ENCODE measurements around the gene CACNA1C. TPM values are rescaled to one million over a fixed set of nuclear protein-coding genes. Genes with fewer than 3 reads are reported as not detected.

Gene CACNA1C
- total RNA-seq, 1 donor from 2014 or later: 7.3 TPM

DNA sequence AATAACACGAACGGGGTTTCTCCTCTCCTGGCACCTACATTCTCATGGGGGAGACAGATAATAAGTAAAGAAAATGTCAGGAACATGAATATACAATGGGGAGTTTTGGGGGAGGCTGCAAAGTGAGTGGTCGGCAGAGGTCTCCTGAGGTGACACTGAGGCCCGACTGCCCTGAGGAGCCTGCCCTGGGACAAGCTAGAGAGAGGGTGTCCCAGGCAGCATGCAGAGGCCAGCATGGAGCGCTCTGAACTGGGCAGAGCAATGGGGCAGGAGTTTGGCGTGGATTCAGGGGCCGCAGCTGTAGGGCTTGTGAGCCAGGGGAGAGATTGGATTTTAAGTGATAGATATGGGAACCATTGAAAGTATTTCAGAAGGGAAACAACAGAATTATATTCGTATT, 320.5 kb downstream of the CACNA1C start:
- no peak overlapping the region for H3K27ac ChIP-seq (ENCODE audit: low read depth, low read length)
- peaks cover 0 to 10% (median 0%) of the 10 kb centered on the region in 3 donors for H3K27me3 ChIP-seq (ENCODE audit: control insufficient read depth in 3 of 3, insufficient read depth in 3 of 3, low read length in 3 of 3)
- H3K36me3 ChIP-seq (ENCODE audit: control insufficient read depth in 3 of 3, insufficient read depth in 3 of 3, low read length in 3 of 3): no peaks in the 10 kb centered on the region
- H3K4me3 ChIP-seq (ENCODE audit: low read length in 3 of 3): no peak overlapping the region
- no peak overlapping the region for H3K9ac ChIP-seq (ENCODE audit: low read depth in 1 of 3, low read length in 3 of 3)
- peaks cover 4 to 8% (median 5%) of the 10 kb centered on the region in 3 donors for H3K4me1 ChIP-seq (ENCODE audit: control insufficient read depth in 3 of 3, insufficient read depth in 3 of 3, low read length in 3 of 3)
- H3K9me3 ChIP-seq (ENCODE audit: control insufficient read depth in 3 of 3, low read length in 3 of 3): no peaks in the 10 kb centered on the region

- H3K4me1 ChIP-seq (ENCODE audit: control insufficient read depth in 3 of 3, insufficient read depth in 3 of 3, low read length in 3 of 3): peaks cover 4 to 8% (median 5%) of the 10 kb centered on the region in 3 donors
- H3K36me3 ChIP-seq (ENCODE audit: control insufficient read depth in 3 of 3, insufficient read depth in 3 of 3, low read length in 3 of 3): no peaks in the 10 kb centered on the region
- no peak overlapping the region for H3K4me3 ChIP-seq (ENCODE audit: low read length in 3 of 3)
- H3K9me3 ChIP-seq (ENCODE audit: control insufficient read depth in 3 of 3, low read length in 3 of 3): no peaks in the 10 kb centered on the region
- no peak overlapping the region for H3K9ac ChIP-seq (ENCODE audit: low read depth in 1 of 3, low read length in 3 of 3)
- H3K27ac ChIP-seq (ENCODE audit: low read depth, low read length): no peak overlapping the region
- H3K27me3 ChIP-seq (ENCODE audit: control insufficient read depth in 3 of 3, insufficient read depth in 3 of 3, low read length in 3 of 3): peaks cover 0 to 11% (median 0%) of the 10 kb centered on the region in 3 donors
Measured at GRCh38 chr12:2374092-2374906, 321.5 kb downstream of the CACNA1C start.

DNA sequence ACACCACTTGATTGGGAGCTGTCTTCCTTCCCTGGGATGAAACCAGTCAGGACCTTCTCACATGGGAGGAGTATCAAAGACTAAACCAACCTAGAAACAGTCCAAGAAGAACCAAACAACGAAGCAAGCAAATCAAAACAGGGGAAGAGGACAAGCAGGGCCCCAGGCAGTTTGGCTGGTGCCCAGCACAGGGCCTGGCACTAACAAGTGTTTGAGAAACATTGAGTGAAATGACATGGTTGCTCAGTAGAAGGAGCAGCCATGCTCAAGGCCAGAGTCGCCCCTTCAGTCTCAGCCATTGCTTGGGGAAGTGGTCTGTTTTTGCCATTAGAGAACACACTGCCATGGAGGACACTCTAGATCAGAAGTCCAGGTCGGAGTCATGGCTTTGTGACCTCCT, 323.1 kb downstream of the CACNA1C start:
- Histone ChIP-seq H3K27ac (ENCODE audit: low read depth, low read length) (no peak overlapping the region), H3K27me3 (ENCODE audit: control insufficient read depth in 3 of 3, insufficient read depth in 3 of 3, low read length in 3 of 3) (peaks cover 0 to 11% (median 0%) of the 10 kb centered on the region in 3 donors), H3K4me3 (ENCODE audit: low read length in 3 of 3) (no peak overlapping the region), H3K9me3 (ENCODE audit: control insufficient read depth in 3 of 3, low read length in 3 of 3) (no peaks in the 10 kb centered on the region), H3K9ac (ENCODE audit: low read depth in 1 of 3, low read length in 3 of 3) (no peak overlapping the region), H3K4me1 (ENCODE audit: control insufficient read depth in 3 of 3, insufficient read depth in 3 of 3, low read length in 3 of 3) (peaks cover 4 to 16% (median 14%) of the 10 kb centered on the region in 3 donors), H3K36me3 (ENCODE audit: control insufficient read depth in 3 of 3, insufficient read depth in 3 of 3, low read length in 3 of 3) (no peaks in the 10 kb centered on the region)

DNA sequence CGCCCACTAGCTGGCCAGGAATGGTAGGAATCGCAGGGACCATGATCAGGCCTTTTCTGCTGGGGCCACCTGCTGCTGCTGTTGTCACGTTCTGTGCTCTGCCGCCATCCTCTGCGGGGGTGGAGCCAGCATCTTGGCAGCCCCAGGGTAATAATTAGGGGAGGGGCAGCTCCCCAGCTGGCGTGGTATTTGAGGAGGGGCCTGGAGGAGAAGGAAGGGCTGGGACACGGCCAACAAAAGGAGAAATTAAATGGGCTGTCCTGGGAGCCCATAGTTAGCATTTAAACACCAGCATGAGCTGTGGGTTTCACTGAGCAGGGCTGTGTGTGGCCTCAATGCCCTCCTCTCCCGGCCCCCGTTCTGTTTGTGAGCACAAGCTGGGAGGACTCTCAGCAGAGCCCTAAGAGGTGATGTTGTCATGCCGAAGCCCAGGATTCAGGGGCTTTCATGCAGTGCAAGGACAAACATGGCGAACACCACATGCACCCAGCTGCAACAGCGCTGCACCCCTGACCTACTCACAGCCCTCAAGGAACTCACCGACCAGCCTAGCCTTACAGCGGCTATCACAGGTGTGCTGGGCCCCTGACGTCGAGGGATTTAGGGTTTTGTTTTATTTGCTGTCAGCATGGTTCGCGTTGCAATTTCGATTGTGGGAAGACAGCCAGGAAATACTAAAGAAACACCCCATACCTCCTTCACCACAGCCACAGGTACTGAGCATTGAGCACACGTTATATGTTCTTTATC, 324.3 kb downstream of the CACNA1C start:
- no peak overlapping the region for H3K27ac ChIP-seq (ENCODE audit: low read depth, low read length)
- peaks cover 4 to 16% (median 16%) of the 10 kb centered on the region in 3 donors for H3K4me1 ChIP-seq (ENCODE audit: control insufficient read depth in 3 of 3, insufficient read depth in 3 of 3, low read length in 3 of 3)
- peaks cover 0 to 11% (median 0%) of the 10 kb centered on the region in 3 donors for H3K27me3 ChIP-seq (ENCODE audit: control insufficient read depth in 3 of 3, insufficient read depth in 3 of 3, low read length in 3 of 3)
- H3K36me3 ChIP-seq (ENCODE audit: control insufficient read depth in 3 of 3, insufficient read depth in 3 of 3, low read length in 3 of 3): no peaks in the 10 kb centered on the region
- H3K9ac ChIP-seq (ENCODE audit: low read depth in 1 of 3, low read length in 3 of 3): no peak overlapping the region
- no peak overlapping the region for H3K4me3 ChIP-seq (ENCODE audit: low read length in 3 of 3)
- no peaks in the 10 kb centered on the region for H3K9me3 ChIP-seq (ENCODE audit: control insufficient read depth in 3 of 3, low read length in 3 of 3)

GRCh38 chr12:2378835-2379330, 326.1 kb downstream of the CACNA1C start:
- no peak overlapping the region for H3K27ac ChIP-seq (ENCODE audit: low read depth, low read length)
- H3K36me3 ChIP-seq (ENCODE audit: control insufficient read depth in 3 of 3, insufficient read depth in 3 of 3, low read length in 3 of 3): no peaks in the 10 kb centered on the region
- H3K4me1 ChIP-seq (ENCODE audit: control insufficient read depth in 3 of 3, insufficient read depth in 3 of 3, low read length in 3 of 3): peaks cover 7 to 18% (median 17%) of the 10 kb centered on the region in 3 donors
- no peaks in the 10 kb centered on the region for H3K9me3 ChIP-seq (ENCODE audit: control insufficient read depth in 3 of 3, low read length in 3 of 3)
- H3K9ac ChIP-seq (ENCODE audit: low read depth in 1 of 3, low read length in 3 of 3): no peak overlapping the region
- H3K4me3 ChIP-seq (ENCODE audit: low read length in 3 of 3): no peak overlapping the region
- H3K27me3 ChIP-seq (ENCODE audit: control insufficient read depth in 3 of 3, insufficient read depth in 3 of 3, low read length in 3 of 3): peaks cover 0 to 11% (median 0%) of the 10 kb centered on the region in 3 donors

GRCh38 chr12:2380946-2381345, 328.2 kb downstream of the CACNA1C start:
- no peaks in the 10 kb centered on the region for H3K36me3 ChIP-seq (ENCODE audit: control insufficient read depth in 3 of 3, insufficient read depth in 3 of 3, low read length in 3 of 3)
- no peak overlapping the region for H3K9ac ChIP-seq (ENCODE audit: low read depth in 1 of 3, low read length in 3 of 3)
- no peak overlapping the region for H3K4me3 ChIP-seq (ENCODE audit: low read length in 3 of 3)
- peaks cover 10 to 23% (median 20%) of the 10 kb centered on the region in 3 donors for H3K4me1 ChIP-seq (ENCODE audit: control insufficient read depth in 3 of 3, insufficient read depth in 3 of 3, low read length in 3 of 3)
- no peaks in the 10 kb centered on the region for H3K9me3 ChIP-seq (ENCODE audit: control insufficient read depth in 3 of 3, low read length in 3 of 3)
- H3K27ac ChIP-seq (ENCODE audit: low read depth, low read length): no peak overlapping the region
- peaks cover 0 to 6% (median 2%) of the 10 kb centered on the region in 3 donors for H3K27me3 ChIP-seq (ENCODE audit: control insufficient read depth in 3 of 3, insufficient read depth in 3 of 3, low read length in 3 of 3)

DNA sequence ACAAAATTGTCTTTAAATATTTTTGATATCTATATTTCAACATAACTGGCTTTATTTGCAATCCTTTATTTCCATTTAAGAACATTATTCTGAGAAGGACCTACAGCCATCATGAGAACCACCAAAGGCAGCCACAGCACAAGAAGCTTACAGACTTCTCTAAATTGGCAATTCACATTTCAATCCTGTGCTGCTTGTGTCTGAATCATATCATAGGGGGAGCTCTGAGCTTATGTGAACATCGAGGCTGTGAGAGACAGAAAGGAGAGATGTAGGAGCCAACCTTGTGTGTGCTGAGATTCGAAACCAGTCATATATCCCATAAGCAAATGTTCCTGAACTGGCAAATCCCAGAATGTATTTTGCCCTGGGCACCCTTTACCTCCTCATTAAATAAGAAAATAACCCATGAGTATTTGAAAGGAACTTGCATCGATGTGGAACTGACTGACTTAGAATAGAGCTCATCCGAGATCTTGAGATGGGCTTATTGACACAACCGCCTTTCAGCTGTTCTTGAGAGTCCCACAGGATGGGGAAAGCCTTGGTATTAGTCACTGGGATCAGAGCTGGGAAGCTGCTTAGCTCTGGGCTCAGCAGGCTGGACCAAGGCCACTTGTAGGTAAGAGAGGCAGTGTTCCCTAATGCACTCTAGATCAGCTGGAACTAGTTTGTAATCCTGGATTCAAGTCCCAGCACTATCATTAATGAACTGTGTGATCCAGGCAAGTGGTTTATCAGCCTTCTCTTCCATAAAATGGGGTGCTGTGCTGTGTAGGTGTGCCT, 329.8 kb downstream of the CACNA1C start:
- no peak overlapping the region for H3K9ac ChIP-seq (ENCODE audit: low read depth in 1 of 3, low read length in 3 of 3)
- H3K36me3 ChIP-seq (ENCODE audit: control insufficient read depth in 3 of 3, insufficient read depth in 3 of 3, low read length in 3 of 3): no peaks in the 10 kb centered on the region
- peaks cover 10 to 23% (median 20%) of the 10 kb centered on the region in 3 donors for H3K4me1 ChIP-seq (ENCODE audit: control insufficient read depth in 3 of 3, insufficient read depth in 3 of 3, low read length in 3 of 3)
- H3K4me3 ChIP-seq (ENCODE audit: low read length in 3 of 3): no peak overlapping the region
- H3K9me3 ChIP-seq (ENCODE audit: control insufficient read depth in 3 of 3, low read length in 3 of 3): no peaks in the 10 kb centered on the region
- H3K27me3 ChIP-seq (ENCODE audit: control insufficient read depth in 3 of 3, insufficient read depth in 3 of 3, low read length in 3 of 3): peaks cover 2 to 6% (median 4%) of the 10 kb centered on the region in 3 donors
- H3K27ac ChIP-seq (ENCODE audit: low read depth, low read length): no peak overlapping the region

DNA sequence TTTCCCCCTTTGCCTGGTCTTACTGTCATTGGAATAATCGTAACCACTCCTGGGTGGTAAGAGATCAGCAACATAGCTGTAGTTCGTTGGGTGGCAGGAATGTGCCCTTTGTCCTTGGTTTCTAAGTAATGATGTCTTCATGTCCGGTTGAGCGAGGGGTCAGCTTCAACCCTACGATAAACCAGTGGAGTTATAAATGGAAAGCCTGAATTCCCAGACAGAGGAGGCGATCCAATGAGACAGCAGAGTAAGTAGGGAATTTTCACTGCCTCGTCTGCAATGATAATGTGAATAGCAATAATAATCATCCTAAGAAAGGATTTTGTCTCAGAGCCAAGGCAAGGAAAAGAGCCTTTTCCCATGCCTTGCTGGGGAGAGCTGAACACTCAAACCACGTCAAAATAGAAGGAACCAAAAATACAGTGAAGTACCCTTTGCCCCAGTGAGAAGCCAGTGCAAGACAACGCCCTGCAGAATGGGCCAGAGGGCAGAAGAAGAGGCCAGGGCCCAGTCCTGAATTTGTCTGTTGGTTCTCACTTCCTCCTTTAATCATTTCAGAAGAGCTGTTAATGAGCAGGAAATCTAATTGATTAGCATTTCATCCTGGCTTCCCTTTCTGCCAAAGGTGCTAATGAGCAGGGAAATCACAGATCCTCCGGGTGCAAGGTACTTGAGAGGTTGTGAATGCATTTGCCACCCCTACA, 330.7 kb downstream of the CACNA1C start:
- H3K4me1 ChIP-seq (ENCODE audit: control insufficient read depth in 3 of 3, insufficient read depth in 3 of 3, low read length in 3 of 3): peaks cover 10 to 23% (median 20%) of the 10 kb centered on the region in 3 donors
- H3K9me3 ChIP-seq (ENCODE audit: control insufficient read depth in 3 of 3, low read length in 3 of 3): no peaks in the 10 kb centered on the region
- H3K4me3 ChIP-seq (ENCODE audit: low read length in 3 of 3): no peak overlapping the region
- no peak overlapping the region for H3K27ac ChIP-seq (ENCODE audit: low read depth, low read length)
- no peak overlapping the region for H3K9ac ChIP-seq (ENCODE audit: low read depth in 1 of 3, low read length in 3 of 3)
- peaks cover 0 to 4% (median 2%) of the 10 kb centered on the region in 3 donors for H3K27me3 ChIP-seq (ENCODE audit: control insufficient read depth in 3 of 3, insufficient read depth in 3 of 3, low read length in 3 of 3)
- no peaks in the 10 kb centered on the region for H3K36me3 ChIP-seq (ENCODE audit: control insufficient read depth in 3 of 3, insufficient read depth in 3 of 3, low read length in 3 of 3)

DNA sequence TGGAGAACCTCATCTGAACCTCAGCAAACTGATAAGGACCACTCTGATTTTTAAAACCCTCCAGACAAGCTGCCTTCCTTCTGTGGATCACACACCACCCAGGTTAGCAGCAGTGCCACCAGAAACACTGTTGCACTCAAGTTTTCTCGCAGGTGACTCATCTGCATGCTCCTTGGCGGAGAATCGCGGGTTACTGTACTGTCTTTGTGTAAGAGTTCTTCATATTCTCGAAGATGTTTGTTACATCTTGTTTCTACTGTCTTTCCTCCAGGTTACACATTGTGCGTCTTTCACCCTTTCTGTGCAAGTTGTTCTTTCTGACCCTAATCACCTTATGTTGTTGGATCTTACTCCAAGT, 331.2 kb downstream of the CACNA1C start:
- Histone ChIP-seq H3K9ac (ENCODE audit: low read depth in 1 of 3, low read length in 3 of 3) (no peak overlapping the region), H3K4me1 (ENCODE audit: control insufficient read depth in 3 of 3, insufficient read depth in 3 of 3, low read length in 3 of 3) (peaks cover 10 to 23% (median 20%) of the 10 kb centered on the region in 3 donors), H3K36me3 (ENCODE audit: control insufficient read depth in 3 of 3, insufficient read depth in 3 of 3, low read length in 3 of 3) (no peaks in the 10 kb centered on the region), H3K4me3 (ENCODE audit: low read length in 3 of 3) (no peak overlapping the region), H3K27me3 (ENCODE audit: control insufficient read depth in 3 of 3, insufficient read depth in 3 of 3, low read length in 3 of 3) (peaks cover 0 to 4% (median 2%) of the 10 kb centered on the region in 3 donors), H3K9me3 (ENCODE audit: control insufficient read depth in 3 of 3, low read length in 3 of 3) (no peaks in the 10 kb centered on the region), H3K27ac (ENCODE audit: low read depth, low read length) (no peak overlapping the region)

All from skeletal muscle tissue (tissue), 4 donors.